GM13976 (cell line): ENCODE data around the gene KDM2B.
"Not testable (repeated sequence)": the region's sequence is repeated elsewhere in the genome, so short reads cannot be mapped to it uniquely, and the experiment has no call there.

Experiments used
- DNase-seq: peaks from one replicate; pipeline ENCODE4 v3.0.0; 2012; ENCODE audit warnings: low spot score
- in situ Hi-C: fragments of 300-500 bp; cut with MboI; formaldehyde crosslinking; loops from one replicate; pipeline ENCODE4 v1.12.0; 2022; ENCODE audit warnings: low sequenced_read_pairs, mixed read lengths, inconsistent platforms; ENCODE audit not compliant: unreplicated experiment
- TF ChIP-seq, protein P1 (sequence below): IDR thresholded peaks from 2 replicates; pipeline ENCODE4 v1.5.1; 2012; ENCODE audit warnings: borderline replicate concordance, mild to moderate bottlenecking; ENCODE audit not compliant: insufficient read depth; ENCODE audit errors: extremely low read depth, missing control alignments, control extremely low read depth

KDM2B gene

DNA sequence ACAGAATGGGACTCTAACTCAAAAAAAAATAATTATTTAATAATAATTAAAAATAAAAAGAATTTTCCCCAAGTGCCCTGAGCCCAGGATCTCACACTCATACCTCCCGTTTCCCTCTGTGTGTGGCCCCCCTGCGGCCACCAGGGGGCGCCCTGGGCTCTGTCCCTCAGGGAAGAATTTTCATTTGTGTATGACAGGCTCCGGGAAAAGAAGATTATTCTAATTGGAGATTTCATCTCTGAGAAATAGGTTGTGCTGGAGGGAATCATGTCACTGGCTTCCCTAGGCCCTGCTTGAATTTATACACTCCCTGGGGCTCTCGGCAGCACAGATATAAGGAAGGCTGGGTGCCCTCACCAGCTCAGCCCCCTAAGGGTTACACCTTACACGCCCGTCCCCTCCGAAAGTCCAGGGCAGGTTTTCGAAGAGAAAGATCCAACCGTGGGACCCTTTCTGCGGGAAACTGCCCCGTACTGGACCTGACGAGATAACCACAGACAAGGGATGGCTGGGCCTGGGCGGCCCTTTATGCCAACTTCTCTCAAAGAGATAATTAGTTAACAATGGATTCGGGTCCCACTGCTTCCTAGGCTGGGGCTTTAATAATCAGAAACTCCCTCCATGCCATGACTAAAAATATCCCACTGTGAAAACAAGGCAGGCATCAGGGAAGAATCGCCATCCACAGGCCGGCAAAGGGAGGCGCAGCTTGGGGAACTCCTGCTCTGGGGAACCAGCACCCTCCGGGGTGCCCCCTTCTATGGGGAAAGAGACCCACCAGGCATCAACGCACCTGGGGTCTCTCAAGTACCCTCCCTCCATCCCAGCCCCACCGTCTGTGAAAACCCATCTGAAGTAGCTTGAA, 80.7 kb downstream of the KDM2B start:
- in situ Hi-C loops, result loop anchor here (10.0 kb wide), 1 partner anchor 175 kb away; no protein-coding TSS in a partner anchor
- TF ChIP-seq, protein P1, sequence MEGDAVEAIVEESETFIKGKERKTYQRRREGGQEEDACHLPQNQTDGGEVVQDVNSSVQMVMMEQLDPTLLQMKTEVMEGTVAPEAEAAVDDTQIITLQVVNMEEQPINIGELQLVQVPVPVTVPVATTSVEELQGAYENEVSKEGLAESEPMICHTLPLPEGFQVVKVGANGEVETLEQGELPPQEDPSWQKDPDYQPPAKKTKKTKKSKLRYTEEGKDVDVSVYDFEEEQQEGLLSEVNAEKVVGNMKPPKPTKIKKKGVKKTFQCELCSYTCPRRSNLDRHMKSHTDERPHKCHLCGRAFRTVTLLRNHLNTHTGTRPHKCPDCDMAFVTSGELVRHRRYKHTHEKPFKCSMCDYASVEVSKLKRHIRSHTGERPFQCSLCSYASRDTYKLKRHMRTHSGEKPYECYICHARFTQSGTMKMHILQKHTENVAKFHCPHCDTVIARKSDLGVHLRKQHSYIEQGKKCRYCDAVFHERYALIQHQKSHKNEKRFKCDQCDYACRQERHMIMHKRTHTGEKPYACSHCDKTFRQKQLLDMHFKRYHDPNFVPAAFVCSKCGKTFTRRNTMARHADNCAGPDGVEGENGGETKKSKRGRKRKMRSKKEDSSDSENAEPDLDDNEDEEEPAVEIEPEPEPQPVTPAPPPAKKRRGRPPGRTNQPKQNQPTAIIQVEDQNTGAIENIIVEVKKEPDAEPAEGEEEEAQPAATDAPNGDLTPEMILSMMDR, result peak; percentile 93
- peak; percentile 86 for DNase-seq

DNA sequence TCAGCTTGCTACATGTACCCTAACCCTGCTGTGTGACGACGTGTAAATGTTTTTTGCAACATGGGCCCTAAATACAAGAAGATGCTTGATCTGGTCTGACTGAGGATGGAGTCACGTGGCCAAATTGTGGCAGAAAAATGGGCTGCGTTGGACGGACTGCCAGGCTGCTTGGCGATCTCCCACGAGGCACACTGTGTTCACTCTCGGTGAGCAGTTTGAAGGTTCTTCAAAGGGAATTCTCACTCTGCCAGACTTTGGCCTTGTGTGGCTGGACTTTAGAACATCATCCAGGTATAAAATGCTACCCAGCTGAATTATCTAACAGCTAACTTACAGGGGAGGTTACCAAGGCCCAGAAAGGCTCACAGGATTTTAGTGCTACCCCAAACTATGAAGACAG, 85.1 kb downstream of the KDM2B start:
- in situ Hi-C loops, result loop anchor here (10.0 kb wide), 1 partner anchor 179 kb away; no protein-coding TSS in a partner anchor
- TF ChIP-seq, protein P1, result no peak
- DNase-seq, result no peak

DNA sequence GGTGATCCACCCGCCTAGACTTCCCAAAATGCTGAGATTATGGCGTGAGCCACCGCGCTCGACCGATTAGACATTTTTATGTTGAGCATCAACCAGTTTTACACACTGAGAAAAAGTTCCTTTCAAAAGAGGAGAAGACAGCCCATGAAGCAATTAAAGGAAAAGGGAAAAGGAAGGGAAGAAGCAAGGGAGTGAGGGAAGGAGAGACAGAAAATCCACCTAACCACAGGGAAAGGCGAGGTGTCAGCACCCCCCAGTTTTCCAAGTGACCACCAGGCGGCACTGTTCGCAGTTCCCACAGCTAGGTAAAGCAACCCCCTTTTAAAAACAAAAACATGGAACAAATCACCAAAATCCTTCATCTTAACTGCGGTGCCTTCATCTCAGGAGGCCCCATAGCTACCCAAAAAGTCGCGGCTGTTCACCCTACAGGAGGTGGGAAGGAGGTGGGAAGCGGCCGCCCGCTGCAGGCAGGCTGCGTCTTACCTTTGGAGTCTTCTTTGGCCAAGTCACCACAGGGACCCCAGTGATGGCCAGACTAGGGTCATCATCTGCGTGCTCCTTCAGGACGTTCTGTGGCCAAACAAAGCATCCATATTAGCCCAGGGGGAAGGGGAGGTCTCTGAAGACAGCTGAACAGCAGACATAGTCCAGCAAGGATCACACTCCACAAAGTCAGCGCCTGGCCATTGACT, 86.6 kb downstream of the KDM2B start:
- TF ChIP-seq, protein P1, result peak; percentile 71
- peak; percentile 75 for DNase-seq
- in situ Hi-C loops, result loop anchor here (10.0 kb wide), 1 partner anchor 181 kb away; no protein-coding TSS in a partner anchor

DNA sequence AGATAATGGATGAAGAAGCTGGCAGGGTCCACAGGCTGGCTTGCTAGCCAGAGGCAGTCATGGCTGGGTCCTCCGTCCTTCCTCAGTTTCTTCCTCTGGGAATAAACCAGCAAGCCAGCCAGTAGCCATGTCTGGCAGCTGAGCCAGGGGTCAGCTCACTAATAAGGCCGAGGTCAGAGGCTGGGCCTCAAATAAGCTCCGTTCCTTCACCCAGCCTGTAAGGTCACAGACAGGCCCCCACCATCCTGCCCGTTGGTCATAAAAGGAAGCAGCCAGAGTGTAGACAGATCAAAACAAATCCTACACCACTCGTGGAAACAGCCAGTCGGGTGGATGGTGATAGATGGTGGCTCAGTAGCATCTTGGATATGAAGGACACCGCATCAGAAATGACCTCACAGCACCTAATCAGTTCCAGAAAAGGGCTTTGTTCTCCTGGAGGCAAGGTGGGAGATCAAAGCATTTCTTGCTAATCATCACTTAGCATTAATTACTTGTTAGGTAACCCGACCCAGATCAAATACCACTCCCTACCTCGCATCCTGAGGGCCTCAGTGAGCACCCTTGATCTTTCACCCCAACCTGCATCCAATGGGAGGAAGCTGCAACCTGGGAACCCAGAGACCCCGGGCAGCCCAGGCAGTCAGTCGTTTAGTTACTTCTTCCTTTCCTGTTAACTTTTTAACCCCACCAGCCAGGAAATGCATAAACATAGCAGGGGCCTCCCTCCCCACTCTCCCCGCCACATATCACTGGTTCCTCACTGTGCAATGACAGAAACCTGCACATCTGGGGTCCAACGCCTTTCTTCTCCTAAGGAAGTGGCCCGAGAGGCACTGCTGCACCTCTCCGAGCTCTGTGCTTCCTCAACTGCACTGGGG, 90.2 kb downstream of the KDM2B start:
- in situ Hi-C loops, result loop anchor here (10.0 kb wide), 1 partner anchor 184 kb away; no protein-coding TSS in a partner anchor
- no peak for DNase-seq
- TF ChIP-seq, protein P1, result no peak

DNA sequence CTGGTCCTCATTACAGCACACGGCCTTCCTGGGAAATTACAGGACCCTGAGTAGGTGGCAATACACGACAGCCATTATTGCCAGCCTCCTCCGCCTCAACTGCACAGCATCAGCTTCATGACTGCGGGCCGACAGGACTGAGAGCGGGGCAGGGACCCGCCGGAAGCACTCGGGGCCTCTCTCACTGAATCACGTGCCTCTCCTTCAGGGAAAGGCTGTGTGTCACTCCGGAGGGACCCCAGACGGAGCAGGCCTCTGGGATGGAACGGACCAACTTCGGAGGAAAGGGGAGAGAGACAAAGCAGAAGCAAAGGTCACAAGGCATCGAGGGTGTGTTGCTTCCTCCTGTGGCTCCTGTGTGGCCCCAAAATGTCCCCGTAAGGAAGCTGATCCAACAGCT, 90.9 kb downstream of the KDM2B start:
- in situ Hi-C loops, result loop anchor here (10.0 kb wide), 1 partner anchor 185 kb away; no protein-coding TSS in a partner anchor
- DNase-seq, result no peak
- TF ChIP-seq, protein P1, result no peak

DNA sequence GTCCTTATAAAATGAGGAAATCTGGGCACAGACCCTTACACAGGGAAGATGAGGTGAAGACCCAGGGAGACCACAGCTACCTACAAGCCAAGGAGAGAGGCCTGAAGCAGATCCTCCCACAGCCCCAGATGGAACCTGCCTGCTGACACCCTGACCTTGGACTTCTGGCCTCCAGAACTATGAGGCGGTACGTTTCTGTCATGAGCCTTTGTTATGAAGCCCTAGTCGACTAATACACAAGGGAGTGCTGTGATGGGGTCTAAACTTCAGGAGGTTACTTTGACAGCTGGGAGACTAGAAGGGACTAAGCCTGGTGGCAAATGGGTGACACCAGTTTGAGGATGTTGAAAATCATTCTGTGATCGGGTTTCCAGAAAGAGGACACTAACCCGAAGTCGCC, 95.9 kb downstream of the KDM2B start:
- TF ChIP-seq, protein P1, result no peak
- DNase-seq, result no peak
- in situ Hi-C loops, result no loop called here

DNA sequence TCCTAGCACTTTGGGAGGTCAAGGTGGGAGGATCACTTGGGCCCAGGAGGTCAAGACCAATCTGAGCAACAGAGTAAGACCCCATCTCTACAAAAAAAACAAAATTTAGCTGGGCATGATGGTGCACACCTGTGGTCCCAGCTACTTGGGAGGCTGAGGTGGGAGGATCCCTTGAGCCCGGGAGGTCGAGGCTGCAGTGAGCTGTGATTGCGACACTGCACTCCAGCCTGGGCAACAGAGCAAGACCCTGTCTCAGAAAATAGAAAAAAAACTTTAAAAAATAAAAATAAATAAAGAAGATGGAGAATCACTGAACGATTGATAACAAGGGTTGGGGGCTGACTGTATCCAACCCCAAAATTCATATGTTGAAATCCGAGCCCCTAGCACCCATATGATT, 96.3 kb downstream of the KDM2B start:
- in situ Hi-C loops, DNase-seq: not testable (repeated sequence)
